Astrocyte of the cerebellum (primary cell): Measurements from ENCODE around the gene C19orf38.

Experiments
- DNase-seq: peaks from one replicate; pipeline ENCODE4 v3.0.0-alpha.2; 2011; ENCODE audit warnings: low read depth
- H3K4me3 ChIP-seq: 2 replicates; pipeline ENCODE4 v1.5.1; 2011; ENCODE audit warnings: mild to moderate bottlenecking, low read depth, low read length, moderate library complexity
- in situ Hi-C: cut with HindIII; loops from 2 replicates; pipeline ENCODE4 v1.10.0; 2017; ENCODE audit warnings: low sequenced_read_pairs
- TF ChIP-seq, protein P1 (sequence below): IDR thresholded peaks from 2 replicates; pipeline ENCODE4 v1.5.1; 2012; ENCODE audit warnings: low read length, low read depth, moderate library complexity, mild to moderate bottlenecking; ENCODE audit errors: missing control alignments

C19orf38 gene, protein sequence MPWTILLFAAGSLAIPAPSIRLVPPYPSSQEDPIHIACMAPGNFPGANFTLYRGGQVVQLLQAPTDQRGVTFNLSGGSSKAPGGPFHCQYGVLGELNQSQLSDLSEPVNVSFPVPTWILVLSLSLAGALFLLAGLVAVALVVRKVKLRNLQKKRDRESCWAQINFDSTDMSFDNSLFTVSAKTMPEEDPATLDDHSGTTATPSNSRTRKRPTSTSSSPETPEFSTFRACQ

DNA sequence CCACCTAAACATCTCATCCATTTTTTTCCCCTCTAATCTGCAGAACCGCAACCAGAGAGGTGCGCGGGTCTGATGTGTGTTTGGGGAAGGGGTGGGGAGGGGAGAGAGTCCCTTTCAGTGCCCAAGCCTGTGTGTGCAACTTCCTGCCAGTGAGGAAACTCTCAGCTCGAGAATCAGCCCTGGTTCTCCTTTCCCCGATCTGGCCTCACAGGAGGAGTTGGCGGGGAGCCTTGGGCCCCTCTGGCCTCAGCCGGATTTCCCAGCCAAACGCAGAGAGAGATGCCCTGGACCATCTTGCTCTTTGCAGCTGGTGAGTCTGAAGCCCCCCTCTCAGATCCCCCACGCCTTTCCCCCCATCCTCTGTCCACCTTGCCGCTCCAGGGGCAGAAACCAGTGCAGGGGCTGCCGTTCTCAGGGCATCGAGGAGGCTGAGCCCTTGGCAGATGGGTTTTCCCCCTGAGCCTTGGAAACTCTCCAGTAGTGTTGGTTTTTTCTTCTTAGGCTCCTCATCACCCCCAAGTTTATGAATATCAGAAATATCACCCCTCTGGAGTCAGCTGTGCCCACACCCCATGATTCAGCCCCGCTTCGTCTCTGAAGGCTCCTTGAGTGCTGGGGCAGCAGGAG is at the start of gene C19orf38:
C19orf38 (plus strand) TSS at position 186 of the 627 bp plus-strand sequence; CDS start at position 280, 94 bp downstream.
- no peak for DNase-seq
- TF ChIP-seq, protein P1, sequence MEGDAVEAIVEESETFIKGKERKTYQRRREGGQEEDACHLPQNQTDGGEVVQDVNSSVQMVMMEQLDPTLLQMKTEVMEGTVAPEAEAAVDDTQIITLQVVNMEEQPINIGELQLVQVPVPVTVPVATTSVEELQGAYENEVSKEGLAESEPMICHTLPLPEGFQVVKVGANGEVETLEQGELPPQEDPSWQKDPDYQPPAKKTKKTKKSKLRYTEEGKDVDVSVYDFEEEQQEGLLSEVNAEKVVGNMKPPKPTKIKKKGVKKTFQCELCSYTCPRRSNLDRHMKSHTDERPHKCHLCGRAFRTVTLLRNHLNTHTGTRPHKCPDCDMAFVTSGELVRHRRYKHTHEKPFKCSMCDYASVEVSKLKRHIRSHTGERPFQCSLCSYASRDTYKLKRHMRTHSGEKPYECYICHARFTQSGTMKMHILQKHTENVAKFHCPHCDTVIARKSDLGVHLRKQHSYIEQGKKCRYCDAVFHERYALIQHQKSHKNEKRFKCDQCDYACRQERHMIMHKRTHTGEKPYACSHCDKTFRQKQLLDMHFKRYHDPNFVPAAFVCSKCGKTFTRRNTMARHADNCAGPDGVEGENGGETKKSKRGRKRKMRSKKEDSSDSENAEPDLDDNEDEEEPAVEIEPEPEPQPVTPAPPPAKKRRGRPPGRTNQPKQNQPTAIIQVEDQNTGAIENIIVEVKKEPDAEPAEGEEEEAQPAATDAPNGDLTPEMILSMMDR = no peak
- H3K4me3 ChIP-seq = no peak within 1 kb of the TSS
- in situ Hi-C loops = no loop called here

DNA sequence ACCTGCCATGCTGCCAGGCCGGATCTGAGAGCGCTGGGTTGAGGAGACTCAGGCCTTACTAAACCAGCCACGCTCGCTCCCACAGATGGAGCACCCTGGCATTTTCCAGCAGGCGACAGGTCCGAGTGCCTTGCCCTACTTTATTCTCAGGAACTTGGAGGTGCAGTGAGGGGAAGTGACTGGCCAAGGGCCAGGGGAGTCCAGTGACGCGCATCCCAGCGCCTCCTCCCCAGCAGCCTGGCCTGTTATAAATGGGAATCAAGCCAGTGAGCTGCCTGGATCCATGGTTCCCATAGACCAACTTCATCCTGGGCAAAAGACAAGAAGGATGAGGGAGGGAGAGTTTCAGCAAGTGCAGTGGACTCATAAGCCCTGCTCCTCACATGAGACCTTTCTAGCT is 47.7 kb upstream of the C19orf38 start:
- TF ChIP-seq, protein P1 = no peak
- in situ Hi-C loops = no loop called here
- no peak overlapping the region for H3K4me3 ChIP-seq
- no peak for DNase-seq

DNA sequence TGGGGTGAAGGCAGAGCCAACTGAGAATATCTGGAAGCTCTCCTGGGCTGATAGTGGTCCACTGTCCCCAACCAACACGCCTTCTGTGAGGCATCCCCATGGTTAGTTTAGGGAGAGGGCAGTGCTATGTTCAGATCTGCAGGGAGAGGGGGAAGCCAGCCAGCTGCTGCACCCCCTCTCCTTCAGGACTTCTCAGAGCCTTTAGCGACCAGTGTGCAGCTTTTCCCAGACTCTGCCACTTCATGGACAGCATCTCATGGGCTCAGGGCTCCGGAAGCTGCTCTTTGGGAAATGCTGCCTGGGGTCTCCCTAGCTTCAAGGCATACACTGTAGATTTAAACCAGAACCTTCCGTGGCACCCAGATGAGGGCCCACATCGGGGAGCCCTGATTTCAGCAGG is 45.7 kb upstream of the C19orf38 start:
- DNase-seq = no peak
- no peak overlapping the region for H3K4me3 ChIP-seq
- TF ChIP-seq, protein P1 = no peak
- in situ Hi-C loops = no loop called here

DNA sequence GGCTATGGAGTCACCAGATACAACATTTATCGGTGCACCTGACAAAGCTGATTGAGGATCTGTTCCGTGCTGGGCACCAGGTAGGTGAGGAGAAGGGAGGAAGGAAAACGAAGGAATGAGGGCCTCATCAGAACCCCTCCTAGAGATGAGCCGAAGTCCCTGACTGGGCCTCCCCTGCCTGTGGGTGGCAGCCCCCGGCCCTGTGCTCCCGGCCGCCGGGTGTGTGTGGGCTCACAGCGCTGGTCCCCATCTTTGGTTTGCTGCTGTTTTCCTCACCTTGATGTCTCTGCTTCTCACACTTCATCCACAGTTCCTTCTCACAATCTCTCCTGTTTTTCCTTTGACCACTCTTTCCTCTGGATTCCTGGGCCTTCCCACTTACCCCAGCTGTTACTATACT is 45.0 kb upstream of the C19orf38 start:
- in situ Hi-C loops = no loop called here
- H3K4me3 ChIP-seq = no peak overlapping the region
- TF ChIP-seq, protein P1 = no peak
- no peak for DNase-seq

DNA sequence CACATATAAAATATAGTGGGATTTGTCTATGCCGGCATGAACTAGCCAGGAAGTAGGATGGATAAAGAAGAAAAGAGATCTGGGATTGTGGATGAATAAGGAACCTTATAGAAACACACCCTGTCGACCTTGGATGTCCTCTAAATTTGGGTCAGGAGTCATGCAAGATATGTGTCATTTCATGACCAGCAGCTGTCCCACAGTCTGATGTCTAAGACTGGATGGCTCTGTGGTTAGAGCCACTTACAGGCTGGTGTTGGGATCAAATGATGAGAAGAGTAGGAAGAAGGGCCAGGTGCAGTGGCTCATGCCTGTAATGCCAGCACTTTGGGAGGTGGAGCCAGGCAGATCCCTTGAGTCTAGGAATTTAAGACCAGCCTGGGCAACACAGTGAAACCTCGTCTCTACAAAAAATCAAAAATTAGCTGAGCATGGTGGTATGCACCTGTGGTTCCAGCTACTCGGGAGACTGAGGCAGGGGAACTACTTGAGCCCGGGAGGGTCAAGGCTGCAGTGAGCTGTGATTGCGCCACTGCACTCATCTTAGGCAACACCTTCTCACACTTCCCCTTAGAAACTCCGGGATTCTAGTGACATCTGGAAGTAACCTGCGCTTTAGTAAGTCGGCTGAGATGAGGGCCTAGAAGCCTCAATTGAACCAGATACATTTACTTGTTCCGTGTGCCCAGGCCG is 43.0 kb upstream of the C19orf38 start:
- in situ Hi-C loops = no loop called here
- no peak for DNase-seq
- H3K4me3 ChIP-seq = no peak overlapping the region
- TF ChIP-seq, protein P1 = no peak

DNA sequence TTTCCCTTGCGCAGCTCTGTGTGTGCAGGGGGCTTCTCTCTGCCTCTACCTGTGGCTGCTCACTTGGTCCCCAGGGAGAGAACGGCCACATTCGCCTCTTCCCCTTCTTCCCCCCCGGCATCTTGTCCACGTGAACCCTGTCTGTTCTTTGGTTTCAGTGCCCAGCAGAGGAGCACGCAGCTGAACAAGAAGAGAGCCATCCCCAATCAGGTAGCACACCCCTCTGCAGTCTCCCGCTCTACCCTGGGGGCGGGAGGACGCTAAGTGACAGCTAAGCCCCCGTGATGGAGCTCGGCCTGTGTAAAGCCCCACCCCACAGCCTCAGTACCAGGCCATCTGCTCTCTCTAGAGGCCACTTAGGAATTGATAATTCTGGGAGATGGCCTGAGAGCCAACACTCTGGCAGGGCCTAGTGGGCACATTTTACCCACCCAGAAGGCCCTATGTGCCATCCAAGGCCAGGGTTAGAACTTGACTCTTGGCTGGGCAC is 42.4 kb upstream of the C19orf38 start:
- no peak overlapping the region for H3K4me3 ChIP-seq
- TF ChIP-seq, protein P1 = no peak
- in situ Hi-C loops = no loop called here
- DNase-seq = no peak
